Endothelial cell (in vitro differentiated cells): ENCODE data around the gene RPGRIP1. TPM values are rescaled to one million over a fixed set of nuclear protein-coding genes. Genes with fewer than 3 reads are reported as not detected.
"Not testable (repeated sequence)": the region's sequence is repeated elsewhere in the genome, so short reads cannot be mapped to it uniquely, and the experiment has no call there.

Experiments
- DNase-seq: peaks from one replicate; pipeline ENCODE4 v3.0.0; 2021; ENCODE audit warnings: low spot score
- H3K27ac Mint-ChIP-seq: one replicate; pipeline ENCODE4 v1.8.0; 2021; ENCODE audit warnings: mixed read lengths, inconsistent platforms; ENCODE audit not compliant: unreplicated experiment
- H3K27me3 Mint-ChIP-seq: one replicate; pipeline ENCODE4 v1.8.0; 2021; ENCODE audit warnings: mild to moderate bottlenecking, moderate library complexity, mixed read lengths, inconsistent platforms; ENCODE audit not compliant: unreplicated experiment
- H3K36me3 Mint-ChIP-seq: one replicate; pipeline ENCODE4 v1.8.0; 2021; ENCODE audit warnings: mild to moderate bottlenecking, low read depth, mixed read lengths, inconsistent platforms; ENCODE audit not compliant: unreplicated experiment
- H3K4me1 Mint-ChIP-seq: one replicate; pipeline ENCODE4 v1.8.0; 2021; ENCODE audit warnings: mild to moderate bottlenecking, mixed read lengths, inconsistent platforms; ENCODE audit not compliant: unreplicated experiment
- H3K4me3 Mint-ChIP-seq: one replicate; pipeline ENCODE4 v1.8.0; 2021; ENCODE audit warnings: mild to moderate bottlenecking, mixed read lengths, inconsistent platforms; ENCODE audit not compliant: unreplicated experiment
- H3K9me3 Mint-ChIP-seq: one replicate; pipeline ENCODE4 v1.8.0; 2021; ENCODE audit warnings: mixed read lengths, inconsistent platforms; ENCODE audit not compliant: unreplicated experiment
- CTCF ChIP-seq: fragments of 200-600 bp; sonication (generic); IDR thresholded peaks from one replicate; pipeline ENCODE4 v1.5.0; 2021; ENCODE audit warnings: antibody characterized with exemption; ENCODE audit not compliant: unreplicated experiment
- total RNA-seq: library from RNA; stranded (reverse); fragmentation: NEBNext Ultra II Directional; extraction: Animal tissue kit (Norgen Biotek cat#: 25700); gene quantifications from one replicate; pipeline ENCODE4 v1.2.1, GENCODE V29; 2021; ENCODE audit not compliant: unreplicated experiment

RPGRIP1 gene
- total RNA-seq, 1 donor from 2014 or later, result 1.5 TPM

DNA sequence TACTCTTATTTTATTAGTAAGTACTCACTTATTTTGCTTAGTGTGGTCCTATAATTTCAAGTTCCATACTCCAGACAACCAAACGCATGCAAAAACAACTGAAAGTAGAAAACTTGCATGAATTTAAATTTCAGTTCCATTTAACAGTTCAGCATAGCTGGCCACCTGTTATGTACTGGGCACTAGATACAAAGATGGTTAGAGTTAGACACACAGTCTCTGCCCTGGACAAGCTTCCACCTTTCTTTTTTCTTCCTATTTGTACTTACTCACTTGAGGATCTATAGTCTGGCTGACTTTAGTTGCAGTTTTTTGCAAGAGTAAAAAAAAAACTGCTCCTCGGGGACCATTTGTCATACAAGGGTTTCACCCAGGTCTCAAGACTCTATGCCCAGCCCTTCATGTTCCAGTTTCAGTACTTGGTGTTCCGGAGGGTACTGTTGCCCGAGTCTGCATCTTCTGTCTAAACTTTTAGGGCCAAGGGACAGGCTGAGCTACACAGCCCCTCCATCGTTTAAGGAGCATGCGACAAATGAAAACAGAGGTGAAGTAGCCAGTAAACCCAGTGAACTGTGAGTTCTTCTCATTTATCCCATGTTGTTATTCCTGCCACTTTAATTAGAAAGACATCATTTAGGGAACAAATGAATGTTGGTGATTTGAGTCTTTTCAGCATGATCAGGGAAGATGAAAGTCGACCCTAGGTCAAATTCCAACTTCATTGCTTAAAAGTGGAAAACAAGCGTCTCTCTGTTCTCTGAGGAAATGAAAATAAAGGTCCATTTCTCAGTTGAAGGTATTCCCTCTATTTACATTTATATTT, 22.3 kb downstream of the RPGRIP1 start:
- no peaks in the 10 kb centered on the region for H3K36me3 Mint-ChIP-seq
- no peak for TF ChIP-seq CTCF
- H3K27ac Mint-ChIP-seq, result no peak overlapping the region
- no peak overlapping the region for H3K4me3 Mint-ChIP-seq
- no peaks in the 10 kb centered on the region for H3K4me1 Mint-ChIP-seq
- no peaks in the 10 kb centered on the region for H3K27me3 Mint-ChIP-seq
- no peaks in the 10 kb centered on the region for H3K9me3 Mint-ChIP-seq
- no peak for DNase-seq

GRCh38 chr14:21302836-21303140, 22.9 kb downstream of the RPGRIP1 start:
- H3K36me3 Mint-ChIP-seq, H3K27me3 Mint-ChIP-seq, H3K9me3 Mint-ChIP-seq, H3K4me3 Mint-ChIP-seq, H3K27ac Mint-ChIP-seq, H3K4me1 Mint-ChIP-seq, DNase-seq: not testable (repeated sequence)

- no peak overlapping the region for H3K27ac Mint-ChIP-seq
- no peak for DNase-seq
- no peak for TF ChIP-seq CTCF
- H3K9me3 Mint-ChIP-seq, result no peaks in the 10 kb centered on the region
- peaks cover 9% of the 10 kb centered on the region for H3K4me1 Mint-ChIP-seq
- H3K36me3 Mint-ChIP-seq, result no peaks in the 10 kb centered on the region
- H3K27me3 Mint-ChIP-seq, result peaks cover 1% of the 10 kb centered on the region
- no peak overlapping the region for H3K4me3 Mint-ChIP-seq
Observed at GRCh38 chr14:21307637-21308036, 27.8 kb downstream of the RPGRIP1 start.

DNA sequence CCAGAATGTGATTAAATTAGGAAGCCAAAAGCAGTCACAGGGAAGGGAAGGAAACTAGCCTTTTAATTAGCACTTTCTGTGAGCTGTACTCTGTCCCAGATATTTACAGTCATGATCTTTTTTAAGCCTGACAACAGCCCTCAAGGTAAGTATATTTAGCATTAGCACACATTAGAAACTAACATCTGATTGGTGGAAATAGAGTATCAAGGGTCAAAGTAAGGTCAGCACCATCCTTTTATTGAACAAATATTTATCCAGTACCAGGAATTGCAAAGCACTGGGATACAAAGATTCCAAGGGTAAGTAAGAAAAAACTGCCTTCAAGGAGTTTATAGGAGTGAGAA, 28.2 kb downstream of the RPGRIP1 start:
- H3K27ac Mint-ChIP-seq, result peak overlapping the region; percentile 59
- DNase-seq, result no peak
- peaks cover 9% of the 10 kb centered on the region for H3K4me1 Mint-ChIP-seq
- peaks cover 1% of the 10 kb centered on the region for H3K27me3 Mint-ChIP-seq
- no peaks in the 10 kb centered on the region for H3K36me3 Mint-ChIP-seq
- no peaks in the 10 kb centered on the region for H3K9me3 Mint-ChIP-seq
- no peak for TF ChIP-seq CTCF
- peak overlapping the region; percentile 88 for H3K4me3 Mint-ChIP-seq

GRCh38 chr14:21308479-21309237, 28.8 kb downstream of the RPGRIP1 start:
- Mint-ChIP-seq H3K4me3 (peak overlapping the region; percentile 88), H3K4me1 (peaks cover 9% of the 10 kb centered on the region), H3K9me3 (no peaks in the 10 kb centered on the region), H3K27ac (peak overlapping the region; percentile 59), H3K27me3 (peaks cover 1% of the 10 kb centered on the region), H3K36me3 (no peaks in the 10 kb centered on the region)
- no peak for TF ChIP-seq CTCF
- DNase-seq, result peak; percentile 71
